Measurements from ENCODE around the gene PHF1. TPM values are rescaled to one million over a fixed set of nuclear protein-coding genes. Genes with fewer than 3 reads are reported as not detected.

PHF1 gene
- polyA plus RNA-seq, 3 donors: 60.3 to 65.1 (median 62.1) TPM

- no peak for DNase-seq (ENCODE audit: low read depth in 3 of 3, low spot score in 2 of 3)
Observed at GRCh38 chr6:33453393-33454008, 42.7 kb downstream of the PHF1 start.

- peak; percentile 81 to 90 (median 86) for DNase-seq (ENCODE audit: low read depth in 3 of 3, low spot score in 2 of 3)
Observed at GRCh38 chr6:33454009-33454946, 43.5 kb downstream of the PHF1 start, which contains the start of gene ZBTB9. ZBTB9 (plus strand) TSS chr6:33454576; CDS start chr6:33455101, 525 bp downstream.

GRCh38 chr6:33455051-33455450 is 44.2 kb downstream of the PHF1 start:
- no peak for DNase-seq (ENCODE audit: low read depth in 3 of 3, low spot score in 2 of 3)

- DNase-seq (ENCODE audit: low read depth in 3 of 3, low spot score in 2 of 3): no peak
Observed at GRCh38 chr6:33456156-33456555, 45.3 kb downstream of the PHF1 start.

GRCh38 chr6:33458676-33459075 is 47.9 kb downstream of the PHF1 start:
- no peak for DNase-seq (ENCODE audit: low read depth in 3 of 3, low spot score in 2 of 3)

GRCh38 chr6:33459226-33459625 is 48.4 kb downstream of the PHF1 start:
- no peak for DNase-seq (ENCODE audit: low read depth in 3 of 3, low spot score in 2 of 3)

Other genes starting within 250 kb of the PHF1 start
- 1 to 10 TPM; 3.8 to 4.9 (median 3.8) TPM for gene COL11A2, start 218.5 kb upstream of the PHF1 start, polyA plus RNA-seq (ENCODE audit: insufficient read length in 3 of 3)
- gene RXRB, start 210.3 kb upstream of the PHF1 start, polyA plus RNA-seq (ENCODE audit: insufficient read length in 3 of 3): 10 to 100 TPM; 48.7 to 51.7 (median 49.3) TPM
- gene SLC39A7, start 210.1 kb upstream of the PHF1 start, polyA plus RNA-seq (ENCODE audit: insufficient read length in 3 of 3): 100 to 1,000 TPM; 121 to 131 (median 127) TPM
- gene HSD17B8, start 206.4 kb upstream of the PHF1 start, polyA plus RNA-seq (ENCODE audit: insufficient read length in 3 of 3): 10 to 100 TPM; 22.8 to 29.1 (median 23.5) TPM
- gene RING1, start 202.5 kb upstream of the PHF1 start, polyA plus RNA-seq (ENCODE audit: insufficient read length in 3 of 3): 10 to 100 TPM; 52.5 to 55.4 (median 53.8) TPM
- 10 to 100 TPM; 58.1 to 82.9 (median 75.3) TPM for gene VPS52, start 139.1 kb upstream of the PHF1 start, polyA plus RNA-seq (ENCODE audit: insufficient read length in 3 of 3)
- 1,000 to 10,000 TPM; 3,550 to 3,817 (median 3,658) TPM for gene RPS18, start 138.9 kb upstream of the PHF1 start, polyA plus RNA-seq (ENCODE audit: insufficient read length in 3 of 3)
- gene B3GALT4, start 133.9 kb upstream of the PHF1 start, polyA plus RNA-seq (ENCODE audit: insufficient read length in 3 of 3): 1 to 10 TPM; 3.4 to 4.1 (median 4.0) TPM
- 10 to 100 TPM; 60.3 to 63.4 (median 60.7) TPM for gene WDR46, start 121.8 kb upstream of the PHF1 start, polyA plus RNA-seq (ENCODE audit: insufficient read length in 3 of 3)
- gene PFDN6, start 121.4 kb upstream of the PHF1 start, polyA plus RNA-seq (ENCODE audit: insufficient read length in 3 of 3): 10 to 100 TPM; 78.6 to 83.4 (median 79.5) TPM
- 10 to 100 TPM; 90.8 to 95.5 (median 95.4) TPM for gene RGL2, start 112.1 kb upstream of the PHF1 start, polyA plus RNA-seq (ENCODE audit: insufficient read length in 3 of 3)
- 10 to 100 TPM; 29.9 to 32.4 (median 31.7) TPM for gene TAPBP, start 96.9 kb upstream of the PHF1 start, polyA plus RNA-seq (ENCODE audit: insufficient read length in 3 of 3)
- 10 to 100 TPM; 23.6 to 25.4 (median 23.8) TPM for gene ZBTB22, start 93.3 kb upstream of the PHF1 start, polyA plus RNA-seq (ENCODE audit: insufficient read length in 3 of 3)
- gene DAXX, start 88.1 kb upstream of the PHF1 start, polyA plus RNA-seq (ENCODE audit: insufficient read length in 3 of 3): 10 to 100 TPM; 65.4 to 67.2 (median 66.5) TPM
- 10 to 100 TPM; 34.2 to 43.3 (median 41.2) TPM for gene KIFC1, start 19.2 kb upstream of the PHF1 start, polyA plus RNA-seq (ENCODE audit: insufficient read length in 3 of 3)
- gene CUTA, start 7.1 kb downstream of the PHF1 start, polyA plus RNA-seq (ENCODE audit: insufficient read length in 3 of 3): 100 to 1,000 TPM; 213 to 246 (median 227) TPM
- gene SYNGAP1, start 9.1 kb downstream of the PHF1 start, polyA plus RNA-seq (ENCODE audit: insufficient read length in 3 of 3): 10 to 100 TPM; 22.1 to 27.2 (median 24.0) TPM
- gene ZBTB9, start 43.6 kb downstream of the PHF1 start, polyA plus RNA-seq (ENCODE audit: insufficient read length in 3 of 3): 10 to 100 TPM; 16.3 to 17.9 (median 16.7) TPM
- gene BAK1, start 169.3 kb downstream of the PHF1 start, polyA plus RNA-seq (ENCODE audit: insufficient read length in 3 of 3): 10 to 100 TPM; 22.0 to 24.4 (median 23.7) TPM
- gene ITPR3, start 210.3 kb downstream of the PHF1 start, polyA plus RNA-seq (ENCODE audit: insufficient read length in 3 of 3): 1 to 10 TPM; 7.5 to 8.1 (median 7.6) TPM